ENCODE data around the gene ANGEL1. TPM values are rescaled to one million over a fixed set of nuclear protein-coding genes. Genes with fewer than 3 reads are reported as not detected.
A peak's percentile ranks its signal among the peaks of the same experiment; 100 is the strongest.

Gene ANGEL1
- total RNA-seq, 1 donor from 2014 or later: 22.2 TPM

- DNase-seq (ENCODE audit: low spot score) (no peak), ATAC-seq (no peak)
These were observed 32.7 kb downstream of the ANGEL1 start for GRCh38 chr14:76780058-76780345.

GRCh38 chr14:76779221-76780057, 33.2 kb downstream of the ANGEL1 start:
- DNase-seq (ENCODE audit: low spot score) (no peak), ATAC-seq (no peak)

GRCh38 chr14:76778546-76779215, 34.0 kb downstream of the ANGEL1 start:
- ATAC-seq: no peak
- peak; percentile 41 for DNase-seq (ENCODE audit: low spot score)

- no peak for ATAC-seq
- DNase-seq (ENCODE audit: low spot score): no peak
These were observed 35.0 kb downstream of the ANGEL1 start for GRCh38 chr14:76777721-76778120.

GRCh38 chr14:76776428-76777251, 36.0 kb downstream of the ANGEL1 start:
- DNase-seq (ENCODE audit: low spot score) (peak; percentile 44), ATAC-seq (peak; percentile 8)

- DNase-seq (ENCODE audit: low spot score) (peak; percentile 41), ATAC-seq (no peak)
These were observed 36.8 kb downstream of the ANGEL1 start for GRCh38 chr14:76775695-76776427.

- peak; percentile 35 for DNase-seq (ENCODE audit: low spot score)
- ATAC-seq: no peak
These were observed 37.6 kb downstream of the ANGEL1 start for GRCh38 chr14:76774821-76775694.

- no peak for ATAC-seq
- DNase-seq (ENCODE audit: low spot score): peak; percentile 40
These were observed 38.5 kb downstream of the ANGEL1 start for GRCh38 chr14:76773956-76774820.

GRCh38 chr14:76773188-76773885, 39.3 kb downstream of the ANGEL1 start:
- DNase-seq (ENCODE audit: low spot score) (peak; percentile 42), ATAC-seq (peak; percentile 31)

GRCh38 chr14:76772300-76773187, 40.1 kb downstream of the ANGEL1 start:
- peak; percentile 49 for DNase-seq (ENCODE audit: low spot score)
- ATAC-seq: peak; percentile 52

- no peak for ATAC-seq
- DNase-seq (ENCODE audit: low spot score): peak; percentile 27
These were observed 41.2 kb downstream of the ANGEL1 start for GRCh38 chr14:76771437-76771980.

GRCh38 chr14:76770521-76771436, 41.9 kb downstream of the ANGEL1 start:
- no peak for ATAC-seq
- DNase-seq (ENCODE audit: low spot score): peak; percentile 28

GRCh38 chr14:76769636-76770292, 42.9 kb downstream of the ANGEL1 start:
- DNase-seq (ENCODE audit: low spot score) (peak; percentile 40), ATAC-seq (no peak)

GRCh38 chr14:76768671-76769500, 43.8 kb downstream of the ANGEL1 start:
- peak; percentile 35 for DNase-seq (ENCODE audit: low spot score)
- ATAC-seq: no peak

All from left lobe of liver (tissue), 2 donors.